H1 (cell line): ENCODE data around the gene EML1. TPM values are rescaled to one million over a fixed set of nuclear protein-coding genes. Genes with fewer than 3 reads are reported as not detected.

Experiments
- CTCF ChIA-PET: fragments of 300-600 bp; sonication (Branson Sonifier 250); formaldehyde crosslinking; loops from one replicate; lab custom pipeline; 2021; ENCODE audit not compliant: partially characterized antibody; lab: Charles Lee
- POLR2A ChIA-PET: fragments of 300-600 bp; sonication (Branson Sonifier 250); formaldehyde crosslinking; loops from one replicate; lab custom pipeline; 2021; ENCODE audit warnings: inconsistent platforms; ENCODE audit not compliant: partially characterized antibody; lab: Charles Lee
- DNase-seq, 2 experiments: peaks; one replicate each; pipeline versions ENCODE4 v3.0.0 to v3.0.0-alpha.2; 2010 to 2022; ENCODE audit warnings: low spot score in 2 of 2, low read depth in 1 of 2, mixed read lengths in 1 of 2
- FAIRE-seq: peaks from 2 replicates; lab custom pipeline; 2011; peaks lifted over from hg19 to GRCh38; lab: Jason Lieb, UNC
- H2AFZ ChIP-seq: 2 replicates; pipeline ENCODE4 v1.8.1; 2012; ENCODE audit warnings: low read length, inconsistent platforms
- H2AK5ac ChIP-seq: 2 replicates; pipeline ENCODE4 v1.6.1; 2013; ENCODE audit warnings: low read depth, low read length
- H2BK120ac ChIP-seq: replicated peaks from 2 replicates; pipeline ENCODE3; 2013; ENCODE audit warnings: low read depth, low read length, inconsistent platforms
- H2BK12ac ChIP-seq: 2 replicates; pipeline ENCODE4 v1.6.1; 2013; ENCODE audit warnings: low read depth, low read length
- H2BK15ac ChIP-seq: 2 replicates; pipeline ENCODE4 v1.6.1; 2013; ENCODE audit warnings: low read length
- H2BK20ac ChIP-seq: 2 replicates; pipeline ENCODE4 v1.6.1; 2013; ENCODE audit warnings: low read length
- H2BK5ac ChIP-seq: 2 replicates; pipeline ENCODE4 v1.6.1; 2013; ENCODE audit warnings: low read depth, low read length
- H3K14ac ChIP-seq: 2 replicates; pipeline ENCODE4 v1.6.1; 2013; ENCODE audit warnings: inconsistent platforms; ENCODE audit not compliant: insufficient read length
- H3K18ac ChIP-seq: 2 replicates; pipeline ENCODE4 v1.6.1; 2013; ENCODE audit warnings: low read length; ENCODE audit errors: extremely low read depth
- H3K23ac ChIP-seq: 2 replicates; pipeline ENCODE4 v1.6.1; 2013; ENCODE audit warnings: inconsistent platforms; ENCODE audit not compliant: insufficient read length
- H3K23me2 ChIP-seq: 2 replicates; pipeline ENCODE4 v1.6.1; 2013; ENCODE audit warnings: low read depth, low read length
- H3K27ac ChIP-seq: 2 replicates; pipeline ENCODE4 v1.6.1; 2011; ENCODE audit warnings: low read depth, low read length, inconsistent platforms
- H3K27me3 ChIP-seq, 4 experiments: replicated peaks in 1 of 4; 1 replicate in 1 of 4; 2 replicates in 3 of 4; pipeline versions ENCODE4 v1.6.1 to v1.8.1; 2011 to 2013; ENCODE audit warnings: low read length in 3 of 4, mild to moderate bottlenecking in 3 of 4, inconsistent platforms in 2 of 4, mixed read lengths in 2 of 4, moderate library complexity in 1 of 4; ENCODE audit not compliant: control insufficient read depth in 3 of 4, insufficient read depth in 3 of 4; ENCODE audit errors: extremely low read depth in 1 of 4
- H3K36me3 ChIP-seq, 4 experiments: 2 replicates each; pipeline versions ENCODE4 v1.6.1 to v1.8.1; 2011 to 2013; ENCODE audit warnings: mild to moderate bottlenecking in 4 of 4, low read length in 3 of 4, moderate library complexity in 2 of 4, control low read depth in 1 of 4, inconsistent platforms in 1 of 4; ENCODE audit not compliant: insufficient read depth in 4 of 4, control insufficient read depth in 2 of 4
- H3K4ac ChIP-seq: replicated peaks from 2 replicates; pipeline ENCODE3; 2013; ENCODE audit warnings: low read length, low read depth, mixed read lengths, inconsistent platforms; ENCODE audit not compliant: insufficient read length
- H3K4me1 ChIP-seq, 4 experiments: replicated peaks in 1 of 4; 1 replicate in 1 of 4; 2 replicates in 3 of 4; pipeline versions ENCODE4 v1.6.1 to v1.8.1; 2011 to 2013; ENCODE audit warnings: low read length in 3 of 4, inconsistent platforms in 2 of 4, mixed read lengths in 1 of 4; ENCODE audit not compliant: insufficient read depth in 4 of 4, control insufficient read depth in 3 of 4
- H3K4me2 ChIP-seq, 2 experiments: 2 replicates each; pipeline versions ENCODE4 v1.6.1 to v1.8.1; 2011 to 2013; ENCODE audit warnings: low read depth in 2 of 2, low read length in 2 of 2, control low read depth in 1 of 2, inconsistent platforms in 1 of 2, mild to moderate bottlenecking in 1 of 2; ENCODE audit not compliant: insufficient read depth in 1 of 2
- H3K4me3 ChIP-seq, 4 experiments: fragments of 200-600, 300-600 bp in 1 of 4; sonication (generic), shearing (Covaris generic), sonication (Bioruptor Twin) in 1 of 4; 2 replicates each; pipeline versions ENCODE4 v1.5.1 to v1.8.1; 2011 to 2016; ENCODE audit warnings: low read length in 4 of 4, low read depth in 3 of 4, control low read depth in 2 of 4, inconsistent platforms in 2 of 4, mild to moderate bottlenecking in 2 of 4, mixed read lengths in 1 of 4, moderate library complexity in 1 of 4; ENCODE audit not compliant: insufficient read depth in 2 of 4; ENCODE audit errors: extremely low read depth in 1 of 4
- H3K56ac ChIP-seq: replicated peaks from 2 replicates; pipeline ENCODE3; 2013; ENCODE audit warnings: low read depth, mild to moderate bottlenecking, mixed read lengths, low read length, inconsistent platforms; ENCODE audit not compliant: insufficient read length
- H3K79me1 ChIP-seq: 2 replicates; pipeline ENCODE4 v1.6.1; 2013; ENCODE audit warnings: low read depth, low read length, control low read depth
- H3K79me2 ChIP-seq, 2 experiments: 2 replicates each; pipeline versions ENCODE4 v1.6.1 to v1.8.1; 2012 to 2013; ENCODE audit warnings: low read length in 2 of 2, mild to moderate bottlenecking in 2 of 2, inconsistent platforms in 1 of 2; ENCODE audit not compliant: insufficient read depth in 2 of 2, control insufficient read depth in 1 of 2
- H3K9ac ChIP-seq, 4 experiments: replicated peaks in 1 of 4; 1 replicate in 1 of 4; 2 replicates in 3 of 4; pipeline versions ENCODE4 v1.6.1 to v1.8.1; 2011 to 2013; ENCODE audit warnings: low read depth in 3 of 4, low read length in 3 of 4, control low read depth in 2 of 4, mild to moderate bottlenecking in 2 of 4, moderate library complexity in 2 of 4, inconsistent platforms in 1 of 4; ENCODE audit errors: extremely low read depth in 1 of 4
- H3K9me3 ChIP-seq, 2 experiments: 2 replicates each; pipeline versions ENCODE4 v1.6.1 to v1.8.1; 2012 to 2013; ENCODE audit warnings: mild to moderate bottlenecking in 2 of 2, moderate library complexity in 2 of 2, control low read depth in 1 of 2, inconsistent platforms in 1 of 2, low read depth in 1 of 2, low read length in 1 of 2, mixed read lengths in 1 of 2; ENCODE audit not compliant: insufficient read depth in 2 of 2
- H4K20me1 ChIP-seq, 2 experiments: replicated peaks in 1 of 2; 2 replicates each; pipeline versions ENCODE3 to v1.8.1; 2011 to 2013; ENCODE audit warnings: inconsistent platforms in 2 of 2, low read length in 2 of 2, mild to moderate bottlenecking in 1 of 2; ENCODE audit not compliant: insufficient read depth in 2 of 2, control insufficient read depth in 1 of 2
- H4K5ac ChIP-seq: 2 replicates; pipeline ENCODE4 v1.6.1; 2013; ENCODE audit warnings: low read length, low read depth, mixed read lengths, inconsistent platforms; ENCODE audit not compliant: insufficient read length
- H4K8ac ChIP-seq: 2 replicates; pipeline ENCODE4 v1.8.0; 2013; ENCODE audit warnings: mild to moderate bottlenecking, moderate library complexity, low read length, inconsistent platforms; ENCODE audit not compliant: insufficient read depth; ENCODE audit errors: extremely low read depth
- H4K91ac ChIP-seq: replicated peaks from 2 replicates; pipeline ENCODE3; 2013; ENCODE audit warnings: low read length, mixed read lengths, inconsistent platforms; ENCODE audit not compliant: insufficient read length
- CEBPB ChIP-seq: IDR thresholded peaks from 2 replicates; pipeline ENCODE4 v1.6.1; 2012; ENCODE audit warnings: low read depth, low read length
- CHD1 ChIP-seq: IDR thresholded peaks from 2 replicates; pipeline ENCODE4 v1.6.1; 2012; ENCODE audit warnings: low read depth, low read length, improper control_type of control experiment
- EP300 ChIP-seq, 2 experiments: IDR thresholded peaks; 1 replicate in 1 of 2; 2 replicates in 1 of 2; pipeline ENCODE4 v1.6.1; 2011 to 2012; ENCODE audit warnings: low read depth in 2 of 2, low read length in 2 of 2, mild to moderate bottlenecking in 2 of 2, borderline replicate concordance in 1 of 2, inconsistent platforms in 1 of 2, moderate library complexity in 1 of 2
- HDAC2 ChIP-seq, 2 experiments: fragments of 300-600 bp in 1 of 2; sonication (generic) in 1 of 2; IDR thresholded peaks; 2 replicates each; pipeline ENCODE4 v1.6.1; 2011 to 2012; ENCODE audit warnings: low read depth in 2 of 2, low read length in 2 of 2, mild to moderate bottlenecking in 2 of 2, moderate library complexity in 2 of 2, borderline replicate concordance in 1 of 2, inconsistent platforms in 1 of 2
- RAD21 ChIP-seq, 2 experiments: IDR thresholded peaks in 1 of 2; conservative IDR thresholded peaks in 1 of 2; 2 replicates each; pipeline ENCODE4 v1.6.1; 2011; ENCODE audit warnings: low read depth in 2 of 2, low read length in 2 of 2, improper control_type of control experiment in 1 of 2, inconsistent platforms in 1 of 2, mild to moderate bottlenecking in 1 of 2, moderate library complexity in 1 of 2
- RFX5 ChIP-seq: IDR thresholded peaks from 2 replicates; pipeline ENCODE4 v1.6.1; 2011; ENCODE audit warnings: low read depth, low read length, improper control_type of control experiment, borderline replicate concordance
- SIN3A ChIP-seq, 2 experiments: IDR thresholded peaks in 1 of 2; conservative IDR thresholded peaks in 1 of 2; 2 replicates each; pipeline ENCODE4 v1.6.1; 2011 to 2012; ENCODE audit warnings: low read length in 2 of 2, improper control_type of control experiment in 1 of 2, low read depth in 1 of 2, mild to moderate bottlenecking in 1 of 2
- WGBS, 2 experiments: shearing (Covaris generic) in 1 of 2; methylation state at CpG; one replicate each; pipeline versions ENCODE4 v1.1.6 to v1.1.7; 2013 to 2015; ENCODE audit warnings: low lambda C conversion rate in 2 of 2, mixed read lengths in 2 of 2, inconsistent platforms in 1 of 2, low coverage in 1 of 2, missing lambda C conversion rate in 1 of 2; ENCODE audit not compliant: insufficient replicate concordance in 2 of 2, insufficient coverage in 1 of 2, insufficient read length in 1 of 2; ENCODE audit errors: extremely low coverage in 1 of 2, missing lambda C conversion rate in 1 of 2; 5-methylcytosine and 5-hydroxymethylcytosine counted together
- polyA plus RNA-seq, 7 experiments: library from polyadenylated mRNA; depleted of rRNA in 3 of 7; stranded (reverse) in 5 of 7; unstranded in 2 of 7; fragments of >200 nt in 5 of 7; fragments of 200-250 nt in 2 of 7; gene quantifications; 1 replicate in 5 of 7; 2 replicates in 1 of 7; 4 replicates in 1 of 7; pipeline versions ENCODE4 v1.2.1 to v1.2.3, GENCODE V29; 2011 to 2013; ENCODE audit warnings: missing spikeins in 2 of 7, mixed read lengths in 2 of 7
- total RNA-seq: library from RNA; stranded (reverse); fragmentation: NEBNext Ultra II Directional; extraction: Animal tissue kit (Norgen Biotek cat#: 25700); gene quantifications from 2 replicates; pipeline ENCODE4 v1.2.1, GENCODE V29; 2021
- TF ChIP-seq, protein P1 (sequence below): IDR thresholded peaks from 2 replicates; pipeline ENCODE4 v1.6.1; 2012; ENCODE audit warnings: low read length, inconsistent platforms
- TF ChIP-seq, protein P2 (sequence below): IDR thresholded peaks from 2 replicates; pipeline ENCODE4 v1.6.1; 2012; ENCODE audit warnings: inconsistent platforms

The EML1 gene
- total and polyA plus RNA-seq, 2 of the 8 experiments (the other 6 are each of a cell fraction or from before 2014, with no cell fraction given) = 11.1 to 24.7 TPM

DNA sequence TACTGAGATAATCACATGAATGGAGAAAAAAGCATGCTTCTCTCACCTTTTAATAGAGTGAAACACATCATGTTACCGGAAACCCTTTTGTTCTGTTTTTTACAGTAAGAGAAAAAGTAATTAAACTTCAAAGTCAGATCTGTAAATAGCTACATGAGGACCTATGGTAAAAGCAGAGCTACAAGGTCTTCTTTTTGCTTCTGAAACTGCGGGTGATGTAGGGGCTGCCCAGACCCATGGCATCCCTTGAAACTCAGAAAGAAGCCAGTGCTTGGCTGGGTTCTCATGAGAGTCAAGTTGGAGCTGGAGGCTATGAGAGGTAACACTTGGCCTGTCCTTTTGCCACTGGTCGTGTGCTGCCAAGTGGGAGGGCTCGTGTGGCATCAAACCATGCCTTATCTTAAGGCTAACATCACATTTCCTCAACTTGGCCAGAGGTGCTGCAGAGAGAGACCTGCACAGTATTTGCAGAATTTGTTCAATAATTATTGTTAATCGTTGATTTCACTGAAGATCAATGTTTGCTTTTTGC lies 47.6 kb downstream of the EML1 start:
- H2BK15ac ChIP-seq = 0 out of 2 replicates have a peak overlapping the region, but pooled peaks have one; percentile 24
- peak overlapping the region; percentile 73; the same call in 1 of the 2 replicates for H2BK20ac ChIP-seq
- no peak overlapping the region for H3K14ac ChIP-seq
- FAIRE-seq = no peak
- H3K27me3 ChIP-seq = no peaks in the 10 kb centered on the region
- peaks cover 2 to 15% (median 8%) of the 10 kb centered on the region in 4 experiments; a peak in 6 of 7 replicates for H3K4me1 ChIP-seq
- no peaks in the 10 kb centered on the region for H3K79me1 ChIP-seq
- H4K20me1 ChIP-seq = peaks cover 0 to 1% of the 10 kb centered on the region in 2 experiments
- DNase-seq = no peak
- H4K91ac ChIP-seq = no peak overlapping the region
- H3K4me2 ChIP-seq = no peak overlapping the region
- peaks cover 0 to 10% of the 10 kb centered on the region in 2 experiments; a peak in 2 of 4 replicates for H3K79me2 ChIP-seq
- H3K23ac ChIP-seq = no peak overlapping the region
- POLR2A ChIA-PET = interaction anchor here (1.0 kb wide), 1 partner anchor 11 kb away, joined by 3 read pairs; no protein-coding TSS in a partner anchor
- CTCF ChIA-PET = interaction anchor here (0.9 to 4.6 kb wide), 7 partner anchors 12 to 96 kb away, joined by 3 to 25 read pairs (median 3); no protein-coding TSS in a partner anchor
- H2AK5ac ChIP-seq = peak overlapping the region; percentile 53; the same call in 1 of the 2 replicates
- H3K23me2 ChIP-seq = no peaks in the 10 kb centered on the region
- H3K56ac ChIP-seq = no peak overlapping the region
- H3K27ac ChIP-seq = no peak overlapping the region
- H2BK5ac ChIP-seq = no peak overlapping the region
- H4K5ac ChIP-seq = no peak overlapping the region
- H2AFZ ChIP-seq = no peak overlapping the region
- H3K4ac ChIP-seq = no peak overlapping the region
- H3K18ac ChIP-seq = no peak overlapping the region
- peak overlapping the region; percentile 65 for H2BK12ac ChIP-seq
- no peaks in the 10 kb centered on the region for H3K36me3 ChIP-seq
- no peak overlapping the region for H2BK120ac ChIP-seq
- no peaks in the 10 kb centered on the region for H3K9me3 ChIP-seq
- no peak overlapping the region for H3K4me3 ChIP-seq
- H3K9ac ChIP-seq = no peak overlapping the region
- no peak overlapping the region for H4K8ac ChIP-seq
- 70% methylated on average over 5 of the region's 5 CpGs; no CpG with 5 or more reads in 1 of the 2 experiments for WGBS, 2 experiments
- TF ChIP-seq EP300 (IDR thresholded peaks at IDR 0.05; ENCODE audit: borderline replicate concordance in 1 of 2, low read depth in 2 of 2, low read length in 2 of 2) (no peak), CHD1 (no peak), CEBPB (no peak), RAD21 (IDR thresholded peaks at IDR 0.05 in 1 of 2, conservative IDR thresholded peaks at IDR 0.05 in 1 of 2; ENCODE audit: low read depth in 2 of 2, low read length in 2 of 2) (no peak), HDAC2 (IDR thresholded peaks at IDR 0.05; ENCODE audit: borderline replicate concordance in 1 of 2, low read depth in 2 of 2, low read length in 2 of 2) (no peak), SIN3A (conservative IDR thresholded peaks at IDR 0.05 in 1 of 2, IDR thresholded peaks at IDR 0.05 in 1 of 2; ENCODE audit: low read depth in 1 of 2, low read length in 2 of 2) (no peak), RFX5 (no peak)
- TF ChIP-seq, protein P1, sequence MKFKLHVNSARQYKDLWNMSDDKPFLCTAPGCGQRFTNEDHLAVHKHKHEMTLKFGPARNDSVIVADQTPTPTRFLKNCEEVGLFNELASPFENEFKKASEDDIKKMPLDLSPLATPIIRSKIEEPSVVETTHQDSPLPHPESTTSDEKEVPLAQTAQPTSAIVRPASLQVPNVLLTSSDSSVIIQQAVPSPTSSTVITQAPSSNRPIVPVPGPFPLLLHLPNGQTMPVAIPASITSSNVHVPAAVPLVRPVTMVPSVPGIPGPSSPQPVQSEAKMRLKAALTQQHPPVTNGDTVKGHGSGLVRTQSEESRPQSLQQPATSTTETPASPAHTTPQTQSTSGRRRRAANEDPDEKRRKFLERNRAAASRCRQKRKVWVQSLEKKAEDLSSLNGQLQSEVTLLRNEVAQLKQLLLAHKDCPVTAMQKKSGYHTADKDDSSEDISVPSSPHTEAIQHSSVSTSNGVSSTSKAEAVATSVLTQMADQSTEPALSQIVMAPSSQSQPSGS = no peak
- TF ChIP-seq, protein P2, sequence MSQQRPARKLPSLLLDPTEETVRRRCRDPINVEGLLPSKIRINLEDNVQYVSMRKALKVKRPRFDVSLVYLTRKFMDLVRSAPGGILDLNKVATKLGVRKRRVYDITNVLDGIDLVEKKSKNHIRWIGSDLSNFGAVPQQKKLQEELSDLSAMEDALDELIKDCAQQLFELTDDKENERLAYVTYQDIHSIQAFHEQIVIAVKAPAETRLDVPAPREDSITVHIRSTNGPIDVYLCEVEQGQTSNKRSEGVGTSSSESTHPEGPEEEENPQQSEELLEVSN = no peak
